Dendritic cell treated with granulocyte-macrophage colony-stimulating factor and Interleukin-4, amounts not matched to agents 40 ng/mL and 50 ng/mL, for 4 days (primary cell): ENCODE measurements around the gene ROR1.

Experiments
- H3K27ac Mint-ChIP-seq: one replicate; pipeline ENCODE4 v1.8.0; 2022; ENCODE audit warnings: mild to moderate bottlenecking, mixed read lengths
- H3K27me3 Mint-ChIP-seq: one replicate; pipeline ENCODE4 v1.8.0; 2022; ENCODE audit warnings: mild to moderate bottlenecking, mixed read lengths
- H3K36me3 Mint-ChIP-seq: one replicate; pipeline ENCODE4 v1.8.0; 2022; ENCODE audit warnings: low read depth, mixed read lengths
- H3K4me1 Mint-ChIP-seq: one replicate; pipeline ENCODE4 v1.8.0; 2022; ENCODE audit warnings: low read depth, mixed read lengths
- H3K4me3 Mint-ChIP-seq: one replicate; pipeline ENCODE4 v1.8.0; 2022; ENCODE audit warnings: mild to moderate bottlenecking, moderate library complexity, mixed read lengths
- H3K9me3 Mint-ChIP-seq: one replicate; pipeline ENCODE4 v1.8.0; 2022; ENCODE audit warnings: mixed read lengths
- intact Hi-C: fragments of 100-400 bp; cut with micrococcal nuclease; formaldehyde crosslinking; loops from one replicate; pipeline ENCODE4 v1.15.0; 2022

ROR1 gene

GRCh38 chr1:63940440-63940839 is 166.6 kb downstream of the ROR1 start:
- no peaks in the 10 kb centered on the region for H3K27me3 Mint-ChIP-seq
- H3K36me3 Mint-ChIP-seq, result no peaks in the 10 kb centered on the region
- no peak overlapping the region for H3K4me3 Mint-ChIP-seq
- no peak overlapping the region for H3K27ac Mint-ChIP-seq
- peaks cover 14% of the 10 kb centered on the region for H3K4me1 Mint-ChIP-seq
- intact Hi-C loops, result no loop called here
- no peaks in the 10 kb centered on the region for H3K9me3 Mint-ChIP-seq

- H3K9me3 Mint-ChIP-seq, result no peaks in the 10 kb centered on the region
- H3K4me1 Mint-ChIP-seq, result peaks cover 5% of the 10 kb centered on the region
- intact Hi-C loops, result no loop called here
- H3K27ac Mint-ChIP-seq, result no peak overlapping the region
- H3K4me3 Mint-ChIP-seq, result no peak overlapping the region
- H3K27me3 Mint-ChIP-seq, result no peaks in the 10 kb centered on the region
- no peaks in the 10 kb centered on the region for H3K36me3 Mint-ChIP-seq
These were observed 169.6 kb downstream of the ROR1 start for GRCh38 chr1:63943393-63943792.

GRCh38 chr1:63945943-63946342 is 172.1 kb downstream of the ROR1 start:
- H3K4me1 Mint-ChIP-seq, result no peaks in the 10 kb centered on the region
- no peaks in the 10 kb centered on the region for H3K9me3 Mint-ChIP-seq
- no peaks in the 10 kb centered on the region for H3K36me3 Mint-ChIP-seq
- no peaks in the 10 kb centered on the region for H3K27me3 Mint-ChIP-seq
- no peak overlapping the region for H3K4me3 Mint-ChIP-seq
- intact Hi-C loops, result no loop called here
- no peak overlapping the region for H3K27ac Mint-ChIP-seq

- Mint-ChIP-seq H3K36me3 (no peaks in the 10 kb centered on the region), H3K4me1 (no peaks in the 10 kb centered on the region), H3K4me3 (no peak overlapping the region), H3K27ac (no peak overlapping the region), H3K9me3 (no peaks in the 10 kb centered on the region), H3K27me3 (no peaks in the 10 kb centered on the region)
- intact Hi-C loops, result no loop called here
These were observed 173.2 kb downstream of the ROR1 start for GRCh38 chr1:63946866-63947491.

GRCh38 chr1:63947904-63948303 is 174.1 kb downstream of the ROR1 start:
- H3K36me3 Mint-ChIP-seq, result no peaks in the 10 kb centered on the region
- intact Hi-C loops, result no loop called here
- no peak overlapping the region for H3K27ac Mint-ChIP-seq
- no peaks in the 10 kb centered on the region for H3K27me3 Mint-ChIP-seq
- H3K4me3 Mint-ChIP-seq, result no peak overlapping the region
- H3K4me1 Mint-ChIP-seq, result no peaks in the 10 kb centered on the region
- no peaks in the 10 kb centered on the region for H3K9me3 Mint-ChIP-seq

- Mint-ChIP-seq H3K27ac (no peak overlapping the region), H3K36me3 (no peaks in the 10 kb centered on the region), H3K4me3 (no peak overlapping the region), H3K27me3 (no peaks in the 10 kb centered on the region), H3K9me3 (peaks cover 18% of the 10 kb centered on the region), H3K4me1 (no peaks in the 10 kb centered on the region)
- intact Hi-C loops, result no loop called here
These were observed 176.2 kb downstream of the ROR1 start for GRCh38 chr1:63950023-63950422.

GRCh38 chr1:63951059-63951946 is 177.5 kb downstream of the ROR1 start:
- no peak overlapping the region for H3K4me3 Mint-ChIP-seq
- H3K9me3 Mint-ChIP-seq, result peaks cover 20% of the 10 kb centered on the region
- intact Hi-C loops, result no loop called here
- H3K27me3 Mint-ChIP-seq, result no peaks in the 10 kb centered on the region
- H3K36me3 Mint-ChIP-seq, result no peaks in the 10 kb centered on the region
- no peak overlapping the region for H3K27ac Mint-ChIP-seq
- H3K4me1 Mint-ChIP-seq, result no peaks in the 10 kb centered on the region

- Mint-ChIP-seq H3K9me3 (peaks cover 35% of the 10 kb centered on the region), H3K4me1 (no peaks in the 10 kb centered on the region), H3K27ac (no peak overlapping the region), H3K36me3 (no peaks in the 10 kb centered on the region), H3K4me3 (no peak overlapping the region), H3K27me3 (no peaks in the 10 kb centered on the region)
- intact Hi-C loops, result no loop called here
These were observed 180.4 kb downstream of the ROR1 start for GRCh38 chr1:63954187-63954586.

- H3K27ac Mint-ChIP-seq, result no peak overlapping the region
- intact Hi-C loops, result no loop called here
- no peaks in the 10 kb centered on the region for H3K4me1 Mint-ChIP-seq
- H3K36me3 Mint-ChIP-seq, result no peaks in the 10 kb centered on the region
- peaks cover 38% of the 10 kb centered on the region for H3K9me3 Mint-ChIP-seq
- H3K4me3 Mint-ChIP-seq, result no peak overlapping the region
- no peaks in the 10 kb centered on the region for H3K27me3 Mint-ChIP-seq
These were observed 181.7 kb downstream of the ROR1 start for GRCh38 chr1:63955370-63956145.

GRCh38 chr1:63958556-63958955 is 184.7 kb downstream of the ROR1 start:
- H3K36me3 Mint-ChIP-seq, result no peaks in the 10 kb centered on the region
- no peaks in the 10 kb centered on the region for H3K4me1 Mint-ChIP-seq
- no peaks in the 10 kb centered on the region for H3K27me3 Mint-ChIP-seq
- H3K27ac Mint-ChIP-seq, result no peak overlapping the region
- intact Hi-C loops, result no loop called here
- peaks cover 35% of the 10 kb centered on the region for H3K9me3 Mint-ChIP-seq
- H3K4me3 Mint-ChIP-seq, result no peak overlapping the region

GRCh38 chr1:63960326-63960725 is 186.5 kb downstream of the ROR1 start:
- H3K36me3 Mint-ChIP-seq, result no peaks in the 10 kb centered on the region
- H3K4me3 Mint-ChIP-seq, result no peak overlapping the region
- peaks cover 18% of the 10 kb centered on the region for H3K9me3 Mint-ChIP-seq
- intact Hi-C loops, result no loop called here
- H3K4me1 Mint-ChIP-seq, result no peaks in the 10 kb centered on the region
- H3K27ac Mint-ChIP-seq, result no peak overlapping the region
- no peaks in the 10 kb centered on the region for H3K27me3 Mint-ChIP-seq

- intact Hi-C loops, result no loop called here
- Mint-ChIP-seq H3K4me3 (no peak overlapping the region), H3K27me3 (no peaks in the 10 kb centered on the region), H3K9me3 (no peaks in the 10 kb centered on the region), H3K4me1 (no peaks in the 10 kb centered on the region), H3K27ac (no peak overlapping the region), H3K36me3 (no peaks in the 10 kb centered on the region)
These were observed 192.2 kb downstream of the ROR1 start for GRCh38 chr1:63966016-63966415.

- no peak overlapping the region for H3K27ac Mint-ChIP-seq
- no peak overlapping the region for H3K4me3 Mint-ChIP-seq
- no peaks in the 10 kb centered on the region for H3K9me3 Mint-ChIP-seq
- H3K4me1 Mint-ChIP-seq, result no peaks in the 10 kb centered on the region
- intact Hi-C loops, result no loop called here
- H3K36me3 Mint-ChIP-seq, result no peaks in the 10 kb centered on the region
- no peaks in the 10 kb centered on the region for H3K27me3 Mint-ChIP-seq
These were observed 194.1 kb downstream of the ROR1 start for GRCh38 chr1:63967901-63968300.
